Measurements from ENCODE around the gene SARS2.

- no peak for TF ChIP-seq POLR2AphosphoS5 (IDR thresholded peaks at IDR 0.05; ENCODE audit: low read depth, low read length)
- no peak for TF ChIP-seq SIN3A (IDR thresholded peaks at IDR 0.05; ENCODE audit: borderline replicate concordance, insufficient read depth, low read length)
- no peak for TF ChIP-seq TAF1 (IDR thresholded peaks at IDR 0.05; ENCODE audit: borderline replicate concordance, insufficient read depth, low read length)
- no peak for TF ChIP-seq REST (IDR thresholded peaks at IDR 0.05; ENCODE audit: insufficient read depth in 1 of 2, low read depth in 2 of 2, low read length in 2 of 2)
- no peak for TF ChIP-seq FOXP2 (optimal IDR thresholded peaks at IDR 0.05; ENCODE audit: borderline replicate concordance, extremely low read depth, extremely low read length, insufficient read depth)
Observed at GRCh38 chr19:38964738-38965137, 34.2 kb upstream of the SARS2 start.

All from PFSK-1 (cell line).